Inferior parietal cortex (tissue), 1 donor: ENCODE measurements around the gene STARD10.

ENCODE experiments used
- DNase-seq: peaks from one replicate; pipeline ENCODE4 v3.0.0-alpha.2; 2016; ENCODE audit errors: extremely low spot score

Gene STARD10

DNA sequence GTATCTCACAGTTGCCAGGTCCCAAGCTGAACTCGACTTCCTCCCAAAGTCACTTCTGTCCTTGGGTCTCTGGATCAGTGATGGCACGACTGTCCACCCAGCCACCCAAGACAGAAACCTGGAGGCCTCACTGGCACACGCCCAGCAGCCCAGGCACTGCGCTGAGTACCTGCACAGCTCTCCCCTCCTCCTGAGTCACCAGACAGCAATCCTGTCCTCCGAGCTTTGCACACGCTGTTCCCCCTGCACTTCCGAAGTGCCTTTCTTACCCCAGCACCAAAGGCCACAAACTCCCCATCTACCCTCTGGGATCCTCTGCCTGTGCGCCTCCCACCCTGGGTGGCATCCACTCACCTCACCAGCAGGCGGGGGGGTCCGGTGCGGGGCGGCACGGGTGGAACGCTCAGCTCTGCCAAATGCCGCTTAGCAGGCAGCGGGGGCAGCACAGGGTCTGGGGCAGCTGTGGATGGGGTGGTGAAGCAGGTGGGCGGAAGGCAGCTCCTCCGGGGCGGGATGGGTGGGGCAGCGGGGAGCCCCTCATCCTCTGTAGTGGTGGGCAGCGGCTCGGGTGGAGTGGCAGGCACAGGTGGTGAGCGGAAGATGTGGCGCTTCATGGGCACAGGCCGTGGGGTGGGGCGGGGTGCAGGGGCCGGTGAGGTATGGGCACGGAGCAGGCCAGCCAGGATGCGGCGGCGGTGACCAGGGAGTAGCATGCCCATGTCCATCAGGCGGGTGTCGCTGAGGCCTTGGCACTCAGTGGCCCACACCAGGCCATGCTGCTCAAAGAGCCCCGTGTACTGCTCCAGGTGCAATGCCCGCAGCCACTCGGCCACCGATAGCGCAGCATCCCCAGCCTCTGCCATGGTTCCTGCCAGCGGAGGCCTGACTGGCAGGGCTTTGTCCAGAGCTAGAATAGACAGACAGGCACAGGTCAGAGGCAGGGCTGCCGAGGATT is 67.3 kb downstream of the STARD10 start:
- no peak for DNase-seq

DNA sequence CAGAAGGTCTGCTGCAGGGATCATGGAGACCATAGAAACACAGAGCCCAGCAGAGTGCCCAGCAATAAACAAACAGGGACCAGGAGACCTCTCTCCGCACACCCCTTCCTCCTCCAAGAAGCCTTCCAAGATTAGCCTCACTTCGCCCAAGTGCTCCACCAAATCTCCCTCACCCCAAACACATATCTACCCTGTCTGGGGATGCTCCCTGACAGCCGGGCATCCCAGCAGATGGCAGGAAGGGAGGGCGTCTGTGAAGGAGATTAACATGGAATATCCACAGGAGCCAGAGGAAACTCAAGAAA is 68.2 kb downstream of the STARD10 start:
- no peak for DNase-seq

DNA sequence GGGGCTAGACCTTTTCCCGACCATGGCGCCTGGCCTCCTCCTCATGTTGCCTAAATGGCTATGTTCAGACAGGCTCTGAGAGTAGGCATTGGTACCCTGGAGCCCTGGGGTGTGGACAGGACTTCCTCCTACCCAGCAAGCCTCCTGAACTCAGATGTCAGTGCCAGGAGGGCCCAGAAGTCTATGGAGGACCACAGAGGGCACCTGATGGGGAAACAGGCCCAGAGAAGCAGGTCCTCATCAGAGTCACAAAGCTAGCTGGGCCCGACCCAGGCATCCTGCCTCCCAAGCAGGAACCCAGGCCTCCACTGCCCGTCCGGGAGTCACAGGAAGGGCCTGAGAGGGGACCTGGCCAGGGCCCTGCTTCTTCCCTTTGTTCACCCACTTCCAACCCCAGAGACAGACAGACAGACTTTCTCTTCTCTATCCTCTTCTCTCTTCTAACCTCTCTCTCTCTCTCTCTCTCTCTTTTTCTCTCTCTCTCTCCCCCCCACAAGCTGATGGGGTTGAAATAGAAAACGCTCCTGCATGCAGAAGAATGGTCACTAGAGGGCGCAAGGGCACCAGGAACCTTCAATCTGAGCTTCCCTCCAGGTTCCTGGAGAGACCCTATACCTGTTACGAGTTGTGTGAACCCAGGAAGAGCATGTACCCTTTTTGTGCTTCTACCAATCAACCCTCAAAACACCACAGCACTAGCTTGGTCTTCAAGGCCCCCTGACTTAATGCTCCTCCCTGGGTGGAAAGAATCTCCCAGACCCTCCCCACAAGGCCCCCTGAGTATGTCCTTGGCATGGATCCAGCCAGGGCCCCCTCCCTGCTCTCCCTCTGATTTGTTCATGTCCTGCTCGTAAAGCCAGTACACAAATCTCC is 68.8 kb downstream of the STARD10 start:
- DNase-seq, result peak; percentile 93

DNA sequence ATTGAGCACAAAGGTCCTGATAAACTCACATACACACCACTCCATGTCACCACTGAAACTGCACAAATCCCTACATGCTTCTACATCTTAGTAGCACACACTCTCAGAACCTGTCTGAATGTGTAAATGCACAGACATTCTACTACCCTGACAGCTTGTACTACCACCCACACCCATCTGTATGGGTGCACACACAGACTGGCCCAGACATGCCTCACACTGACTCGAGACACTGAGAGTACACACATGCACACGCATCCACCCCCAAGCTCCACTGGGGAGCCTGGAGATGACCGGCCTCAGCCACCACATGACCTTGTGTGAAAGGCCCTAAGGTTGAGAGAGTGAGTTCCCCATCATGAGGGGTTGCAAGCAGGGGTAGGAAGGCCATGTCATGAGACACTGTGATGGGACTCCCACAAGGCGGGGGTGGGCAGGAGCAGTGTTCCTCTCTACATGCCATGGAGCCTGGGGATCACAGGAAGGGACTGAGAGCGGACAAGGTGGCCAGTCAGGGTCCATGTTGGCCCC is 69.8 kb downstream of the STARD10 start:
- DNase-seq, result no peak

DNA sequence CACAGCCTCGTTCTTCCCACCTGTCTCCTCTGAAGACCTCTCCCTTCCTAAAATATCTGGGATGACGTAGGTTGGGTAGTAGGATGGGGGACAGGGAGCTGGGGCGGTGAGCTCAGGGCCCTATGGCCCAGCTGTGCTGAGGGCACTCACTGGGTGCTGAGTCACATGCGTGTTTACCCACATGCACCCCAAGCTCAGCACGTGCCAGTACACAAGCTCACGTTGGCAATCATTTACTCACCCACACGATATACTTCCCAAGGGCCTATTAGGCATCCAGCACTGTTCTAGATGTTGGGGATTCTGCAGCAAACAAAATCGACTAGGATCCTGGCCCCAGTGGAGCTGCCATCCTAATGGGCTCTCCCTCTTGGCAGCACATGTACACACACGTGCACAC is 70.3 kb downstream of the STARD10 start:
- DNase-seq, result no peak

DNA sequence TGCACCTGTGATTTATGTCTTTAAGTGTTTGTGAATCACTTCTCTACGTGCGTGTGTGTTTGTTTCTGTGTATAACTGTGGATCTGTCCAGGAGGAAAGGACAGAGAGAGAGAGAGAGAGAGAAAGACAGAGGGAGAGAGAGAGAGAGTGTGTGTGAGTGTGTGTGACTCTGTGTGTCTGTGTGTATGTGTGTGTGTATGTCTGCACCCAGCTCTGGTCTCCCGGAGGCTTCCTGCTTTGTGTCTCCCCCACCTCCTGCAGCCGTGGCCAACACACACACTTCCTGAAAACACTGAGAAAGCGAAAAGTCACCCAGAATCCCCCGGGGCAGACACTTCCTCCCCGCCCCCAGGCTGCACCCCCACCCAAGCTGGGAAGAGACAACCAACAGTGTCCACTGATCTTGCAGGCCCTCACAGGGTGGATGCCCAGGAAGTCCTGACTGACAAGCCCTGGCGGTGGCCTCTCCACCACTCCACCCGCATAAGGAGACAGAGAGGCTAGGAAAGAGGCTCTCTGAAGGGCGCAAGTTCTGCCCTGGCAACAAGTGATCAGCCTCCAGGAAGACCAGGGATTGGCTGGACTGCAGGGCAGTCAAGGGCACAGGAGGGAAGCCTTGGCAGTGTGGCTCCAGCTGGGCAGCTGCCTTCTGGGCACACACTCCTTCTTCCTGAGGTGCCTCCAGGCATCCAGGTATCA is 71.6 kb downstream of the STARD10 start:
- peak; percentile 81 for DNase-seq

DNA sequence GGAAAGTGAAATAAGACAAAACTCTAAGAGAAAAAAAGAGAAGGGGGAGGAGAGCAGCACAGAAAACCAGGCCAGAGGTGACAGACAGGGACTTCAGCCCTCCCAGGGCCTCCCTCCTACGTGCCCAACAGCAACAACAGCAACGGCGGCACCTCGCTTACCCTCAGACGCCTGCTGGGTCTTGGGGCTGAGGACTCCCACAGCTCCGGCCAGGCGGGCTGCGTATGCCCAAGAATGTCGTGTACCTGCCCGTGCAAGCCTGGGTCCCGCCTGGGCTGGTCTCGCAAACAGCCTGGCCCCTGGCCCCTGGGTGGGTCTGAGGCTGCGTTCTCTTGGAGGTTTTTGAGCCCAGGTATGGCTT is 72.2 kb downstream of the STARD10 start:
- no peak for DNase-seq

DNA sequence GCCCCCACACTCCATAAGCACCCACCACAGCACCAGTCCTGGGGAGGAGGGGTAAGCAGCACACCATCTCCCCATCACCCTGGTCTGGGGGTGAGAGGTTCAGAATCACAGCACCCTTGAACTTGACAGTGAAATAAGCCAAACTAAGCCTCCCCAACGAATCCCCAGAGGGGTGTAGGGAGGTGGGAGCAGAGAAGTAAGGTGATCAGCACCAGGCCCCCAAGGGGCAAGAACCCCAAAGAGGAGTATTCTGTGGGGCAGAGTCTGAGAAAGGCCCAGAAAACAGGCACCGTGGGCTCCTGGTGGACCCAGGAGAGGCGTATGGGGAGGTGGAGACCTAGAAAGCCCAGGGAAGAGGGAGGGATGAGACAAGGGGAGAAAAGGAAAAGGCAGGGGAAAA is 72.6 kb downstream of the STARD10 start:
- DNase-seq, result no peak

DNA sequence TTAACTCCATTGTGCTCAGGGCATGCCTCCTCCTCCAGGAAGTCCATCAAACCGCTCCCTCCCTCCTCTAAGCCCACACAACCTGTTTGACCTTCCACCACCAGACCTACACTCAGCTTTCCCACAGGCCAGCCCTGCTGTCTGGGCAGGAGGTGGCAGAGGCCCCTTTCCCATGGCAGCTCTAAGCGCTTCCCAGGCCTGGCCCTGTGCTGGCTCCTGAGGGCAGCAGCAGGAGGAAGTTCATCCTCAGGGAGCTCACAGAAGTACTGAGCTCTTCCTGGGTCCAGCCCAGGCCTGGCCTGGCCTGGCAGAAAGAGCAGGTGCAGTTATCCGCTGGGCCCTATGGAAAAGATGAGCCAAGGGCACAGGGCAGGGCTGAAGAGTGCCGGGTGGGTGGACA is 73.1 kb downstream of the STARD10 start:
- DNase-seq, result no peak

DNA sequence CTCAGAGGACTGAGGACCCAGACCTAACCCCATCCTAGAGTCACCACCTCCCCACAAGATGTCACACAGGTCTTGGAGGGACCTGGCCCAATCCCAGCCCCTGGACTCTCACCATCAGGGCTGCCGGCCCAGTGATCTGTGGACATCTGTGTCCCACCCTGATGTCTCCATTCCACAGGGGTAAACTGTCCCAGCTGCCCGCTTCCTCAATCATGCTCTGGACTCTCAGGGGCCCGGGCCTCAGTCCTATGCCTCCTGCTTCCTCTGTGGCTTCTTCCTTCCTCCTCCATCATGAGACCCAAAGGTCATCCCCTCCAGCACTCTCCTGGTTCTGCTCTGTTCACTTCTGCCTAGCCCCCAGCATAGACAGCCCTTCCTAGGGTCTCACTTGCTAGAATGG is 73.8 kb downstream of the STARD10 start:
- no peak for DNase-seq

DNA sequence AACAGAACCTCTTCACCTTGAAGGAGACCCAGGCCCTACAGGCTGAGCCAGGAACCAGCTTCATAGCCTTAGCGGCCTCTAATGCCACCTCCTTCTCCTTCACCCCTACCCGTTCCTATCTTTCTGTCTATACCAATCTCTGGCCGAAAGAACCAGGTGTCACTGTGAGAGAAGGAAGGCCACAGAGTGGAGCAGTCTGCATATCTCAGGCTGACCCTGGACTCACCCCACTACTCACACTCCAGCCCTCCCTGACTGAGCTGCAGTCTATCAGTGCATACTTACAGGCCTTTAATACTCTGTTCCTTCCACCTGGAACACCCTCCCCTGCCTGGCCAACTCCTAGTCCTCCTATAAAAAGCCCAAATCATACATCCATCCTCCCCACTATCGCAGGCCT is 74.3 kb downstream of the STARD10 start:
- no peak for DNase-seq

DNA sequence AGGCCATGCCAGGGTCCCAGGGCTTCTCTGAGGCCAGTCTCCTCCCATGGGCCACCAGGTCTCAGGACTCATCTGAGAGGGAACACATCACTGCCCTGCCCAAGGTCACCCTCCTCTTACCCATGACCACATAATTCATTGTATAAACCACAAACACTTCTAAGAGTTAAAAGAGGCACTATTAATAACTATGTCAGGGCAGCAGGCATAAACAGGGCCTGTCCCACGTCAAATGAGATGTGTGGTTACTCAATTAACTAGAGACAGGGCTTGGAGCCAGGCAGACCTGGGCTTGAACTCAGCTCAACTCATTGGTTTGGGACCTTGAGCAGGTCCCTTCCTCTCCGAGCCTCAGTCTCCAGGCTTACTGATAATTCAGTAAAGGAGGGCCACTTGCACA is 74.7 kb downstream of the STARD10 start:
- DNase-seq, result no peak

DNA sequence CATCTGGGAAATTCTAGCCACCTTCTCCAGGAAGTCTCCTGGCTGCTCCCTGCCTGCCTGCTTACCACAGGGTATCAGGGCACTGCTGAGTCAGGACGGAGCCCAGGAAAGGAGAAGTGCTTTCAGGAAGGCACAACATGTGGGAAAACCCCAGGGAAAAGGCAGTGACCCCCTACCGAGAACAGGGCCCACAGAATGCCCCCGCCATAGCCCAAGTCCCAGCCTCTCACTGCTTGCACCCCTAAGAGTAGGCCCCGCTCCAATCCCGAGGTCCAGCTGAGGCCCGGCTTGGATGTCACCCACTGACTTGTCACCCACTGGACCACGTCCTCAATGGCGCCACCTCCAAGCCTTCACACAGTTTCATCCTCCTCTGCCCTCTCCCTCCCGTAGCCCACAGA is 75.7 kb downstream of the STARD10 start:
- no peak for DNase-seq

DNA sequence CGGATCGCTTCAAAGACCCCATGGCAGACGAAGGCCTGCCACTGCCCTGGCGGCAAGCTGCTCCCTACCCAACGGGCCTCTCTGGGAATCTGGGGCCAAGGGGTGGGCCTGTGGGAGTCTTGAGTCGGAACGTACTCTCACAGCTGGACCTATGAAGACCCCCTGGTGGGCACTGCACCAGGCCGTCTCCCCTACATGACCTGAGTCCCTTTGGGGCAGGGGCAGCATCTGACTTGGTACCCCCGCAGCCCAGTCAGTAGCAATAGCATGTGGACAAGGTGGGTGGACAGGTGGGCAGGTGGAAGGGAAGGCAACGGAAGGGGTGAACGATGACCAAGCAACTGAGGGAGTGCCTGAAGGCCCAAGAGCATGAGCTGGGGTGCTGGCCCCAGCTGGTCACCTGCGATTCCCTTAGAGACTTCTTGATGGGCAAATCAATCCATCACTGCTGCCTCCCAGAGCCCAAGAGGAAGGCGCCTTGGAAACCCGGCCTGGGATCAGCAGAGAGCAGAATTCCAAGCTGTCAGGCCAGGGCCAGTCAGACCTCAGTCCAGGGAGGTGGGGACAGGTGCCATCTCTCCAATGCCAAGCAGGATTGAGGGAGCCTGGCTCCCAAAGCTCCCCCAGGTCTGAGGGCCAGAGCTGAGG is 76.9 kb downstream of the STARD10 start:
- DNase-seq, result no peak

DNA sequence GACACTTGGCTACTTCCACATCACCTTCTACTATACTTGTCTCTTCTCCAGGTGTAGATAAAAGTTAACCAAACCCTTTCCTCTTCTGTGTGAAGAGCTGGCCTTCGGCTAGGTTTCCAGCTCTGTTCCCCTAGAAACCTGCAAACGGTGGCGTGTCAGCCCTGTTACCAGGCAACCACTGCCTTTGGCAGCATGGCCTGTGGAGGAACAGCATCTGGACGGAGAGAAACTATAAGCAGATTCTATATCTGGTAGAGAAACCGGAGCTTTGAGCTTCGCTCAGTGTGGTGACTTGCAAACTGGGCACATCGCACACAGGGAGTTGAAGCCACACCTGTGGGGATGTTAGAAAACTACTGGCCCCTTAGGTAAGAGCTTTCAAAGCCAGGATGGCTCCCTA is 77.6 kb downstream of the STARD10 start:
- DNase-seq, result peak; percentile 66

DNA sequence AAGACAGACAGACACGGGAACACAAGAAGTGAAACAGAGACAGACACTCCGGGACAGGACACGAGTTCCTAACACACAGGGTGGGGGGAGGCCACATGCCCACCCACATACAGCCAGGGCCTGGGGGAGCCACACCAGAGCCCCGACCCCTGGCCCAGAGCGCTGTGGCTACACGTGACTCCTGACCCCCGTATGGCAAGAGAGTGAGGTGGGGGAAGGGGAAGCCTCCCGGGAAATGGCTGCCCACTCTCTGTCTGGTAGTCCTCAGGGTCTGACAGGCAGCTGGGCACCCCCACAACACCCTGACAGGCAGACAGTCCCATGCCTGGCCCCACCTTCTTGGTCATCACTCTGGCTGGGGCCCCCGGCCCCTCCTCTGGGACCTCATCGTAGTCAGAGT is 81.0 kb downstream of the STARD10 start:
- no peak for DNase-seq

DNA sequence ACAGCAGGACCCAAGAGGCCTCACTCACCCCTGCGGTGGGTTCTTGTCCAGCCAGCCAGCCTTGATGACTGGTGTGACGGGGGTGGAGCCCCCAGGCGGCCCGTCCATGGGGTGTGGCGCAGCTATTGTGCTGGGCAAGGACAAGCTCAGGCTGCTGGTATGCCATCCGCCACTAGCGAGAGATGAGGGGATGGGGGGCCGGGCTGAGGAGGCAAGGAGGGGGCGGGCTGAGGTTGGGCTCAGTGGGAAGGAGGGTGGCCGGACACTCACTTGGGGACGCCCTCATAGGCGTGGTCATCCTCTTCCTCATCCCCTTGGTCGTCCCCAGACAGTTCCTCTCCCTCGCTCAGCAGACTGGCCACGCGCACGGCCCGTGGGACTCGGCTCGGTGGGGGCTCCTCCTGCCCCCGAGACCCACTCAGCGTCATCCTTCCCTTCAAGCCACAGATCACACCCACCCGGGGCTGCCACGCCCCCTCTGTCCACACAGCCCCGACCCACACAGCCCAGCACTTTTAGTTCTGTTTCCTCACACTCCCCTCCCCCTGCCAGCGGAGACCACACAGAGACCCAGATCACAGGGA is 81.6 kb downstream of the STARD10 start:
- DNase-seq, result no peak

DNA sequence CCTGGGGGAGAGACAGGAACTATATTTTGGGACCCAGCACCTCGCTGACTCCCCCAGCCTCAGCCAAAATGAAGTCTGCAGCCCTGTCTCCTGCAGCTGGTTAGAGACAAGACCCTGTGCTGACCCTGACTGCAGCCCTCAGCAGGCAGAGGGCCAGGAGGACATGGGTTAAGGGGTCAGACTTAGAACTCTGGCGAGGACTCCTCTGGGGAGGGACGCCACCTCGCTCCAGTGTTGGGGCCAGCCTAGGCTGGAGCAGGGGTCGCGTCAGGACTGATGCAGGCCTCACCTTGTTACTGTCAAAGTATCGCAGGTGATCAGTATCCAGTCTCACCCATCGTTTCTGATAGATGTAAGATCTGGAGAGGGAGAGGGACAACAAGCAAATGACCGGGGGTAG is 82.7 kb downstream of the STARD10 start:
- DNase-seq, result no peak

DNA sequence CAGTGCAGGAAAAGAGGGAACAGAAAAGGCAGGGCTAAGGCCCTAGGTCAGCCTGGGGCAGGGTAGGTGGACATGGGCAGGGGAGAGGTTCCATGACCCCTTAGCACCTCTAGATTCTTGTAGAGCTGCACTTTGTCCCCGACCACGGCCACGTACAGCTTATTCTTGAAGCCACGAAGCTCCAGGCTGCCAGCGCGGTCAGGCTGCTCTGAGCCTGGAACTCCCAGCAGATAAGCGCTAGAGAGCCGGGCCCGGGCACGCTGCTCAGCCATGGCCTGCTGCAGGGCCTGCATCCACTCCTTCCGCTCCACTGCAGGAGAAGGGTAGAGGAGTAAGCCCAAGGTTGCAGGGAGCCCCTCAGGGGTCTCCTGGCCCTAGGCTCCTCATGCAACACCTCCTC is 83.6 kb downstream of the STARD10 start:
- no peak for DNase-seq

DNA sequence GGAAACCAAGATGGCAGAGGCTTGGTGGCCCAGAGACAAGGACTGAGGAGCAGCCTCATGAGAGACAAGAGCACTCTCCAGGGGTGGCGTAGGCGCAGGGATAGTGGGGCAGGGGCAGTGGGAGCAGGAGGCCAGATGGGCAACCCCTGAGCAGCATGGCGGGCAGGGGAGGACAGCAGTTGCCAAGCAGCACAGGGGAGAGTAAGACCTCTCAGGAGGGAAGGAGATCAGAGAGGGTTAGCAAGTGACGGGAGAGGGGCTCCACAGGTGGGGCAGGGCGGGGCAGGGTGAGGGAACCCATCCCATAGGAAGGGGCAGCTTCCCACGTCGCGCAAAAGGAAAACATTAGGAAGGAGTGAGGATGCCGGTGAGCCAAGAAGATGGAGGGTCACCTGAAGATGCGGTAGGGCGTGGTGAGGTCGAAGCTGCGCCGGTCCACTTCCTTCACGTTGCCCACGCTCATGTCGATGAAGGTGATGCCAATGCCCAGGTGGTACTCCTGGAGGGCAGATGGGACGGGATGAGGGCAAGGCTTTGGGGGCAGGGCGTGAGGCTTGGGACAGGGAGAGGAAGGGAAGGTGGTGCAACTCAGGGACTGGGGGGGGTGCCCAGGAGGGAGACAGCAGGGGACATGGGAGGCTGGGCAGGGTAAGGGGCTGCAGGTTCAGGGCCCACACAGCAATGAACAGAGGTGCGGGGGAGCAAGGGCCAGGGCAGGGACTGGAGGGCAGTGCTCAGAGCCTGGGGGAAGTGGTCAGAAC is 84.2 kb downstream of the STARD10 start:
- DNase-seq, result no peak

DNA sequence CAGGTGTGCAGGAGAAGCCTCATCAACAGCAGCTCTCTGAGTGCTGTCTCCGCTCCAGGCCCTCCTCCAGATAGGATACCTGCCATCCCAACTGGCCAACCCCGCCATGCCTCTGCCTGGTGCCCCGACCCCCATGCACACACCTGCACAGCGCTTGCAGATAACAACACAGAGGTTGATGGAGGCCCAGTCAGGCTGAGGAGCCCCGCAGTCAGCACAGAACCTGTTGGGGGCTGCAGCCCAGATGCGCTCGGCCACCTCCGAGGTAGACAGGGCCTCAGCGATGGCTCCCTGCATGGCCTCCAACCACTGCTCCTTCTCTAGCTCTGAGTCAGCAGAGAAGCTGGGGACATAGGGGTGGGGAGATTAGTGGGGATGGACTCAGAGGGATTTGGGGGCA is 86.8 kb downstream of the STARD10 start:
- no peak for DNase-seq
